LoVo (cell line): ENCODE data around the gene HBG2.
"Not testable (repeated sequence)": the region's sequence is repeated elsewhere in the genome, so short reads cannot be mapped to it uniquely, and the experiment has no call there.

ENCODE experiments used
- DNase-seq: peaks from one replicate; pipeline ENCODE4 v3.0.0-alpha.2; 2016; ENCODE audit warnings: low spot score

The HBG2 gene

GRCh38 chr11:5254646-5255413, at the start of gene HBG2:
HBG2 (minus strand) TSS chr11:5254781; CDS start chr11:5254728, 53 bp downstream.
- not testable (repeated sequence) for DNase-seq

- DNase-seq: no peak
Observed at GRCh38 chr11:5304046-5304445, 49.5 kb upstream of the HBG2 start.

GRCh38 chr11:5303626-5304025, 49.0 kb upstream of the HBG2 start:
- no peak for DNase-seq

- DNase-seq: no peak
Observed at GRCh38 chr11:5301846-5302245, 47.3 kb upstream of the HBG2 start, which contains the start of gene OR51B4. OR51B4 (minus strand) TSS chr11:5301946; CDS start chr11:5301946, 0 bp downstream.

- DNase-seq: no peak
Observed at GRCh38 chr11:5300251-5300650, 45.7 kb upstream of the HBG2 start.

- no peak for DNase-seq
Observed at GRCh38 chr11:5298451-5298850, 43.9 kb upstream of the HBG2 start.

GRCh38 chr11:5297721-5298323, 43.2 kb upstream of the HBG2 start:
- DNase-seq: no peak

GRCh38 chr11:5294342-5294995, 39.9 kb upstream of the HBG2 start:
- not testable (repeated sequence) for DNase-seq

- DNase-seq: no peak
Observed at GRCh38 chr11:5293028-5293427, 38.4 kb upstream of the HBG2 start.

GRCh38 chr11:5291207-5291838, 36.7 kb upstream of the HBG2 start:
- DNase-seq: peak; percentile 41

GRCh38 chr11:5290106-5290505, 35.5 kb upstream of the HBG2 start:
- DNase-seq: no peak

- DNase-seq: no peak
Observed at GRCh38 chr11:5289696-5290095, 35.1 kb upstream of the HBG2 start.

- no peak for DNase-seq
Observed at GRCh38 chr11:5288906-5289550, 34.4 kb upstream of the HBG2 start.

GRCh38 chr11:5288108-5288905, 33.7 kb upstream of the HBG2 start:
- DNase-seq: no peak

- DNase-seq: no peak
Observed at GRCh38 chr11:5286901-5287300, 32.3 kb upstream of the HBG2 start.

- DNase-seq: no peak
Observed at GRCh38 chr11:5286351-5286750, 31.8 kb upstream of the HBG2 start.

GRCh38 chr11:5285703-5286340, 31.2 kb upstream of the HBG2 start:
- DNase-seq: no peak

- no peak for DNase-seq
Observed at GRCh38 chr11:5284637-5285036, 30.1 kb upstream of the HBG2 start.

- DNase-seq: no peak
Observed at GRCh38 chr11:5283882-5284281, 29.3 kb upstream of the HBG2 start.

- DNase-seq: no peak
Observed at GRCh38 chr11:5283086-5283485, 28.5 kb upstream of the HBG2 start.

- DNase-seq: no peak
Observed at GRCh38 chr11:5282628-5283027, 28.0 kb upstream of the HBG2 start.
